GM21786 (cell line): ENCODE data around the gene EHMT1.

Experiments
- ATAC-seq: cut with Tn5 transposase; IDR thresholded peaks from one replicate; pipeline ENCODE4 v1.9.1; 2021; ENCODE audit not compliant: unreplicated experiment

Gene EHMT1

GRCh38 chr9:137817236-137818200 lies 198.7 kb downstream of the EHMT1 start:
- no peak for ATAC-seq

- ATAC-seq: no peak
These were observed 199.5 kb downstream of the EHMT1 start for GRCh38 chr9:137818286-137818685.

- no peak for ATAC-seq
These were observed 201.5 kb downstream of the EHMT1 start for GRCh38 chr9:137820161-137820855.

- no peak for ATAC-seq
These were observed 205.4 kb downstream of the EHMT1 start for GRCh38 chr9:137823986-137824771.

- no peak for ATAC-seq
These were observed 206.7 kb downstream of the EHMT1 start for GRCh38 chr9:137825324-137825989.

GRCh38 chr9:137827908-137828526 lies 209.2 kb downstream of the EHMT1 start:
- ATAC-seq: no peak

GRCh38 chr9:137828527-137829259 lies 209.9 kb downstream of the EHMT1 start:
- ATAC-seq: no peak

GRCh38 chr9:137829260-137829996 lies 210.6 kb downstream of the EHMT1 start:
- ATAC-seq: no peak

- no peak for ATAC-seq
These were observed 213.4 kb downstream of the EHMT1 start for GRCh38 chr9:137832191-137832700.

GRCh38 chr9:137832830-137833590 lies 214.2 kb downstream of the EHMT1 start:
- no peak for ATAC-seq

GRCh38 chr9:137833721-137834613 lies 215.2 kb downstream of the EHMT1 start:
- ATAC-seq: no peak

GRCh38 chr9:137834846-137835546 lies 216.2 kb downstream of the EHMT1 start:
- ATAC-seq: no peak

GRCh38 chr9:137836151-137836830 lies 217.5 kb downstream of the EHMT1 start:
- no peak for ATAC-seq

- ATAC-seq: no peak
These were observed 218.0 kb downstream of the EHMT1 start for GRCh38 chr9:137836831-137837241.

- no peak for ATAC-seq
These were observed 218.8 kb downstream of the EHMT1 start for GRCh38 chr9:137837345-137838278.
